GM19025 (cell line): ENCODE measurements around the gene WNK2.

Source experiments
- ATAC-seq: cut with Tn5 transposase; IDR thresholded peaks from one replicate; pipeline ENCODE4 v1.9.1; 2021; ENCODE audit warnings: mild to moderate bottlenecking, low read depth, moderate library complexity; ENCODE audit not compliant: unreplicated experiment

WNK2 gene

DNA sequence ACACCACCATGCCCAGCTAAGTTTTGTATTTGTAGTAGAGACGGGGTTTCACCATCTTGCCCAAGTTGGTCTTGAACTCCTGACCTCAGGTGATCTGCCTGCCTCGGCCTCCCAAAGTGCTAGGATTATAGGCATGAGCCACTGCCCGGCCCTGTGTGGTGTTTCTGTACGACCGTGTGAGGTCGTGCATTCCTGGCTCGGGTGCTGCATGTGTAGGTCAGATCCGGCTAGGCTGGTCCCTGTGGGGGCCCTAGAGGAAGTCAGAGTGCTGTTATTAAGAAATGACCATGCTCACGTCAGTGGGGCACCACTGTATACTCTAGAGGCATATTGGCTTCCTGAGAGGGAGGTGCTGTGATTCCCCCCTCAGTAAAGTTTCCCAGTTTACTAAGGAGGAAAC lies 13.7 kb downstream of the WNK2 start:
- no peak for ATAC-seq

DNA sequence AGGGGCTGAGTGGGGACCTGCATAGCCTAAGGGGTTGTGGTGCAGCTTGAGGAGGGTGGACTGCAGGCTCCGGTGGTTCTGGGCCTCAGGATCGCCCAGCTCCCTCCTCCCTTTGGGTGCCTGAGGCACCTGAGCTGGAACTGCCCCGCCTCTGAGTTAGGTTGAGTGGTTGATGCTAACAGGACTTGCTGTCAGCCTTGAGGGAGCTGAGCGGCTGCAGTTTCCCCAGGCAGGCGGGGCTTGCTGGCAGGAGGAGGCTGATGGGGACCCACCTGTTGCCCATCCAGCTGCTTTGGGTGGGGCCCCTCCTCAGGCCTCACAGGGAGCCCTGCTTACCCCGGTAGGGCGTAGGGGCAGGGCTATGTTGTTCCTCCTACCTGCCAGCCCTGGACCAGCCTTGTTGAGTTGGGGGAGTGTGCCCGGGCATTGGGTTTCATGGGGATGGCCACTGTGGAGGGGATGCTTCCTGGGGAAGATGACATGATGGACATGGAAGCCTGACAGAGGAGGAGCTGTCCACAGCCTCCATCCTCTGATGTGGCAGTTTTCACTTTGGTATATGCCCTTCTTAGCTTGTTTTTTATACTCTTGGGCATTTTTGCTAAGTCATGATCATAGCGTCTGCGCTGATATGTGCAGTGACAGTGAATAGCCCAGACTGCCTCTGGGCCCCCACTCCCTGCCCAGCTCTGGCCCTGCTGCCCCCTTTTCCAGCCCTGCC lies 14.3 kb downstream of the WNK2 start:
- ATAC-seq = no peak

GRCh38 chr9:93198838-93199625 lies 15.1 kb downstream of the WNK2 start:
- ATAC-seq = no peak

GRCh38 chr9:93200449-93200742 lies 16.5 kb downstream of the WNK2 start:
- ATAC-seq = no peak

GRCh38 chr9:93200989-93201334 lies 17.0 kb downstream of the WNK2 start:
- no peak for ATAC-seq

GRCh38 chr9:93203026-93203717 lies 19.2 kb downstream of the WNK2 start:
- no peak for ATAC-seq

GRCh38 chr9:93203718-93204469 lies 20.0 kb downstream of the WNK2 start:
- ATAC-seq = no peak

GRCh38 chr9:93204470-93205043 lies 20.6 kb downstream of the WNK2 start:
- ATAC-seq = no peak

GRCh38 chr9:93205045-93205768 lies 21.3 kb downstream of the WNK2 start:
- no peak for ATAC-seq

- no peak for ATAC-seq
Measured at GRCh38 chr9:93205896-93206575, 22.1 kb downstream of the WNK2 start.

- ATAC-seq = no peak
Measured at GRCh38 chr9:93206576-93207155, 22.7 kb downstream of the WNK2 start.

GRCh38 chr9:93207326-93207814 lies 23.4 kb downstream of the WNK2 start:
- ATAC-seq = no peak

- ATAC-seq = no peak
Measured at GRCh38 chr9:93207860-93208734, 24.2 kb downstream of the WNK2 start.

DNA sequence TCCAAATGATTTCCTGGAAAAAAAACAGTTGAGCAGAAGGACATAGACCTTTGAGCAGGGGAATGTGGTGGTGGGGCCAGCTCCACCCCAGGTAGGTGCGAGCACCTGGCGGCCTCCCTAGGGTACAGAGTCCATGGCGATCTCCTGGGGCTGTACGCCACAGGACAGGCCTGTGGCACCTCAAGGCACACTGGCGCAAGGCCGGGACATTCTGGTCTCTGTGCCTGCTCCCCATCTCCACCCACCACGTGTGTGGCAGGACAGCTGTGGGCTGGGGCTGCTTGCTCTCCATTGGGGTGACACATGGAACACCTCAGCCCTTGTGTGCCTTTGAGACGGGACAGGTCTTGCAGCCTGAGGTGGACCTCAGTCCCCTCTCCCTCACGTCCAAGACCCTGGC lies 25.2 kb downstream of the WNK2 start:
- no peak for ATAC-seq

GRCh38 chr9:93209576-93210323 lies 25.8 kb downstream of the WNK2 start:
- ATAC-seq = no peak

DNA sequence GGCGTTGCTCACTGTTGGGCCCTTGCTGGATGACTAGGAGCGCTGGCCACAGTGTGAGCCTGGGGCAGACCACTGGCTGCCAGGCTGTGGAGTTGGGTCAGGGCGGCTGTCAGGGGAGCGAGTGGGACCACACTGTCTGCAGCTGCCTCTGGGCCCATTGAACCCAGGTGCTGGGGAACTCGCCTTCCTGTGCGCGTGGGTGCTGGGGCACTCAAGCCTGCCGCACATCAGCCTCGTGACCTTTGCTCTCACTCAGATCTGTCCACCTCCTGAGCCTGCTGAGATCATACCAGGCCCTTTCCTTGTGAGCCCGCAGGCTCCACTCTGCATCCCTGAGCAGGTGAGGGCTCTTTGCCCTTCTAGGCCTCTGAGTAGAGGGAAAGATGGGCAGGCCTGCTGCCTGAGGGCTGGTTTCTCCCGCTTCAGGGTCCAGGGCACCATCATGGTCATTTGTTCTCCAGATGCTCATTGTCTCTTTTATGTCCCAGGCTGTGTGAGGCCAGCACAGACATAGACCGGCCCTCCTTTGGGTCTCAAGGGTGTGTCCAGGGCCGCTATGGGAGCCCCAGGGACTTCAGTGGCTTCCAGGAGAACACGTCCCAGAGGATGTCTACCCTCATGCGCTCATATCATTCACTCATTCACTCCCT lies 26.5 kb downstream of the WNK2 start:
- ATAC-seq = no peak
